Hepatocyte (in vitro differentiated cells): ENCODE measurements around the gene PROK1.

ENCODE experiments used
- EZH2 ChIP-seq: fragments of 200-600 bp; sonication (generic); IDR thresholded peaks from 2 replicates; pipeline ENCODE4 v1.6.1; 2016; ENCODE audit warnings: antibody characterized with exemption, mild to moderate bottlenecking, borderline replicate concordance
- EZH2phosphoT487 ChIP-seq: fragments of 200-600 bp; sonication (generic); IDR thresholded peaks from one replicate; pipeline ENCODE4 v1.6.1; 2018; ENCODE audit warnings: antibody characterized with exemption, mild to moderate bottlenecking, low read depth, moderate library complexity; ENCODE audit not compliant: unreplicated experiment, severe bottlenecking
- TF ChIP-seq, protein P1 (sequence below): fragments of 200-600 bp; sonication (generic); IDR thresholded peaks from 2 replicates; pipeline ENCODE4 v1.5.1; 2016; ENCODE audit warnings: antibody characterized with exemption, mild to moderate bottlenecking; ENCODE audit not compliant: poor library complexity

DNA sequence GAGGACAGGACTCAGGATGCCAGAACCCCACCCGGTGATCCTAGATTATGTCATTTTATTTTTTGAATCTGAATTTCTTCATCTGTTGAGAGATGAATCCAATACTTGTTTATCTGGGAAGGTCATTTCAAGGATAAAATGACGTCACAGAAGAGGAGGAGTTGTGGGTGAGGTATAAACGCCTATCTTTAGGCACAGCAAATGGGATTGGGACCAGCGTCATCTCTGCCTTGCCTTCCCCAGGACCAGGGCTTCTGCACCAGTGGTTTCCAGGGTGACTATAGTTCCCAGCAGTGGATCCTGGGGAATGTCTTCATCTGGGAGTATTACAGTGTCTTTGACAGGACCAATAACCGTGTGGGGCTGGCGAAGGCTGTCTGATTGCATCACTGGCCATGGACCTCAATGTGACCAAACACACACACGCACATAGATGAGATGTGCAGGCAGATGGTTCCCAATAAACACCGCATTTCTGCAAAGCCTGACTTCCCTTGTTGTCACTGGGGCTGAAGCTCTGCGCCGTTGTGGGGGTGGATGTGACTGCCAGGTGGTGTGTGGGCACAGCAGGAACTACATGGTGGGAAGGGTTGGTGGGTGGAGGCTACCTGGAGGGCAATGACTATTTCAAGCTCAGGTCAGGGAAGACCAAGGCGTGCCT is 40.0 kb downstream of the PROK1 start:
- no peak for TF ChIP-seq EZH2
- TF ChIP-seq, protein P1, sequence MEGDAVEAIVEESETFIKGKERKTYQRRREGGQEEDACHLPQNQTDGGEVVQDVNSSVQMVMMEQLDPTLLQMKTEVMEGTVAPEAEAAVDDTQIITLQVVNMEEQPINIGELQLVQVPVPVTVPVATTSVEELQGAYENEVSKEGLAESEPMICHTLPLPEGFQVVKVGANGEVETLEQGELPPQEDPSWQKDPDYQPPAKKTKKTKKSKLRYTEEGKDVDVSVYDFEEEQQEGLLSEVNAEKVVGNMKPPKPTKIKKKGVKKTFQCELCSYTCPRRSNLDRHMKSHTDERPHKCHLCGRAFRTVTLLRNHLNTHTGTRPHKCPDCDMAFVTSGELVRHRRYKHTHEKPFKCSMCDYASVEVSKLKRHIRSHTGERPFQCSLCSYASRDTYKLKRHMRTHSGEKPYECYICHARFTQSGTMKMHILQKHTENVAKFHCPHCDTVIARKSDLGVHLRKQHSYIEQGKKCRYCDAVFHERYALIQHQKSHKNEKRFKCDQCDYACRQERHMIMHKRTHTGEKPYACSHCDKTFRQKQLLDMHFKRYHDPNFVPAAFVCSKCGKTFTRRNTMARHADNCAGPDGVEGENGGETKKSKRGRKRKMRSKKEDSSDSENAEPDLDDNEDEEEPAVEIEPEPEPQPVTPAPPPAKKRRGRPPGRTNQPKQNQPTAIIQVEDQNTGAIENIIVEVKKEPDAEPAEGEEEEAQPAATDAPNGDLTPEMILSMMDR: no peak
- no peak for TF ChIP-seq EZH2phosphoT487
